ENCODE data around the gene NOX3.

Gene NOX3

DNA sequence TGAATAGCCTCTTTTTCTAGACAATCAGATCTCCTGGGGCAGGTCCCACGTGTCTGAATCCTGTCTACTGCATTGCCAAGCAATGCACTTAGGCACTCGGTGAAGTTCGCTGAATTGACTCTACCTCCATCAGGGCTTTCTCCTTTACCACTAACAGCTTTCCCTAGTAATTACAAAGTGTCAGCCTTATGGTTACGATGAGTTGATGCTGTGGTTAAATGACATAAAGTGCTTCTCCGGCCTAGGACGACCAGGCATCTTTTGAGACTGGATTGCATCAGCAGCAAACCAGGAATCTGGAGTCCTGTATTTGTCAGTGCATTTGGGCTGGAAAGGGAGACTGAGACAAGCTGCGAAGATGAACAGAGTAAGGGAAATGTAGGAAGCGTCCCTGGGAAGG is 21.5 kb downstream of the NOX3 start:
- DNase-seq (ENCODE audit: low read depth), result no peak
- no peak overlapping the region for H3K4me3 ChIP-seq (ENCODE audit: low read depth, low read length)
- TF ChIP-seq, protein P1, sequence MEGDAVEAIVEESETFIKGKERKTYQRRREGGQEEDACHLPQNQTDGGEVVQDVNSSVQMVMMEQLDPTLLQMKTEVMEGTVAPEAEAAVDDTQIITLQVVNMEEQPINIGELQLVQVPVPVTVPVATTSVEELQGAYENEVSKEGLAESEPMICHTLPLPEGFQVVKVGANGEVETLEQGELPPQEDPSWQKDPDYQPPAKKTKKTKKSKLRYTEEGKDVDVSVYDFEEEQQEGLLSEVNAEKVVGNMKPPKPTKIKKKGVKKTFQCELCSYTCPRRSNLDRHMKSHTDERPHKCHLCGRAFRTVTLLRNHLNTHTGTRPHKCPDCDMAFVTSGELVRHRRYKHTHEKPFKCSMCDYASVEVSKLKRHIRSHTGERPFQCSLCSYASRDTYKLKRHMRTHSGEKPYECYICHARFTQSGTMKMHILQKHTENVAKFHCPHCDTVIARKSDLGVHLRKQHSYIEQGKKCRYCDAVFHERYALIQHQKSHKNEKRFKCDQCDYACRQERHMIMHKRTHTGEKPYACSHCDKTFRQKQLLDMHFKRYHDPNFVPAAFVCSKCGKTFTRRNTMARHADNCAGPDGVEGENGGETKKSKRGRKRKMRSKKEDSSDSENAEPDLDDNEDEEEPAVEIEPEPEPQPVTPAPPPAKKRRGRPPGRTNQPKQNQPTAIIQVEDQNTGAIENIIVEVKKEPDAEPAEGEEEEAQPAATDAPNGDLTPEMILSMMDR (IDR thresholded peaks at IDR 0.05; ENCODE audit: insufficient read depth, low read depth, low read length, missing control alignments), result no peak

DNA sequence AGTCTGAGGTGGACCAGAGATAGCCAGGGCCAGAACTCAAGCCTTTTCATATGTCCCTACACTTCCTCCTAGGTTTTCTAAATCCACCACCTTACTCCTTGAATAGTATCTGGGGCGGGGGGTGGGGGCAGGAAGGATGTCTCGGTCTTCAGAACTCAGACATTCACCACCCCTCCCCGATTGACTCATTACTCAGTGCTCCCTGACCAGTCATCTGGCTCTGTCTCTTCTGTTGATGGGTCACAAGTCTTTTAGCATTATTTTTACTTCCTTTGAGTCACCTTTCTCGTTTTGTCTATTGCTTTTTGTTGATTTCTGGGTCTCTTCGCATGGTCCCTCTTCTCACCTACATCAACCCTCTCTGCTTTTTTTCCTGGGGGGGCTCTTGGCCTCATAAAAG is 23.3 kb downstream of the NOX3 start:
- no peak overlapping the region for H3K4me3 ChIP-seq (ENCODE audit: low read depth, low read length)
- TF ChIP-seq, protein P1 (IDR thresholded peaks at IDR 0.05; ENCODE audit: insufficient read depth, low read depth, low read length, missing control alignments), result no peak

DNA sequence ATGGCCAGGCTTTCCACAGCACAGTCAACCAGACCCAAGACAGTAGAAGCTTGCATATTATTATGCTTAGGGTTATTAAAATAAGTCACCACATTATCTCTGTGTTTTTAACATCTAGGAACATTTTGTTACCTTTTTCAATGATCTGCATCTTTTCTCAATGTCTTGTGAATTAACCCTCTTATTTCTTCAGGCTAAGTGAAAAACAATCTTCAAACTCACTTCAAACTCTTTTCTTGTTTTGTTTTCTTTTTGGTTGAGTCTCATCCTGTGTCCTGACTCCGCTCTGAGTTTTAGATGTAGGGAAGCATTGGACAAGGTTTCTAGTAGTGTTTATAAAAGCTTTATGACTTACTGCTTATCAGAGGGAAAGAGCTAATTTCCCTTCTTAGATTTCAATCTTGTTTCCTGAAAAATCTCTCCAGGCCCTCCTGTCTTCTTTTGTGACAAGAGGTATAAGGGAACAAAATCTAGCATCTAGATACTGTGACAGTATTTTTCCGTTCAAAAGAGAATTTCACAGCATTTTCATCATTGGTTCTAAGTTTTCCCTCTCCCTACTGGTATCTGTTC is 26.2 kb downstream of the NOX3 start:
- no peak overlapping the region for H3K4me3 ChIP-seq (ENCODE audit: low read depth, low read length)
- no peak for DNase-seq (ENCODE audit: low read depth)
- TF ChIP-seq, protein P1 (IDR thresholded peaks at IDR 0.05; ENCODE audit: insufficient read depth, low read depth, low read length, missing control alignments), result no peak

More for the DNA sequence above, 23.3 kb downstream of the NOX3 start:
- DNase-seq (ENCODE audit: low read depth), result no peak

DNA sequence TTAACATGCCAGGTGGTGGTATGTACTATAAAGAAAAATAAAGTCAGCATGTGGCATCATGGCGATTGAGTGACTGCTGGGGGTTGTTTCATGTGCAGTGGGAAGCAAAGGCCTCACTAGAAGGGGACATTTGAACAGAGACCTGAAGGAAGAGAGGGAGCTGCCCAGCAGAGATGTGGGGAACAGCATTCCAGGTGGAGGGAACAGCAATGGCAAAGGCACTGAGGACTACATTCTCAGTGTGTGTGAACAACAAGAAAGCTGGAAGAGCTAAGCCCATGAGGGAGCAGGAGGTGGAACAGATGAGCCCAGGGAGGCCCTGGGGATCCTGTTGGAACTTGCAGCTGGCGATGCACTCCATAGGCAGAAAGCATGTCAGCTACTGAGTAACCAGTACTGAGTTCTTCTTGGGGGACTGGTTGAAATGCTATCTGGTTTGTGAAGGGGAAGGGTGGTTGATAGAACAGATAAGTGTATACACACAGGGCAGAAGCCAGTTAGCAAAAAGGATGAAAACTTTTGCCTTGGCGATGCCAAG is 29.2 kb downstream of the NOX3 start:
- no peak overlapping the region for H3K4me3 ChIP-seq (ENCODE audit: low read depth, low read length)
- DNase-seq (ENCODE audit: low read depth), result no peak
- TF ChIP-seq, protein P1 (IDR thresholded peaks at IDR 0.05; ENCODE audit: insufficient read depth, low read depth, low read length, missing control alignments), result no peak

DNA sequence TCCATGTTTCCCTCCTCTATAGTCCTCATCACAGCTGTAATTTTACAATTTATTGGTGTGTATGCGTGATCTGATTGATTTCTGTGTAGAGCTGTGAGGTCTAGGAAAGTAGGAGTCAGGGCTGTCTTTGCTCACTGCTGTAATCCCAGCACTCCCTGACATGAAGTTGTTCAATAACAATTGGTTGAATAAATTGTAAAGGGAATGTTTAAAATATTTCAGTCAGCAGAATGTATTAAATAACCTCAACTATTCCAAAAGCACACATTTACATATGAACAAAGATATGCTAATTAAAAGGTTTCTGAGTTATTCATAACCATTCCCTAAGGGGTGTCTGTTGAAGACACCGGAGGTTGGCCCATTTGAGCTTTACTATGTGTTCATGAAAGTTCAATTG is 31.5 kb downstream of the NOX3 start:
- TF ChIP-seq, protein P1 (IDR thresholded peaks at IDR 0.05; ENCODE audit: insufficient read depth, low read depth, low read length, missing control alignments), result no peak
- no peak overlapping the region for H3K4me3 ChIP-seq (ENCODE audit: low read depth, low read length)
- no peak for DNase-seq (ENCODE audit: low read depth)

DNA sequence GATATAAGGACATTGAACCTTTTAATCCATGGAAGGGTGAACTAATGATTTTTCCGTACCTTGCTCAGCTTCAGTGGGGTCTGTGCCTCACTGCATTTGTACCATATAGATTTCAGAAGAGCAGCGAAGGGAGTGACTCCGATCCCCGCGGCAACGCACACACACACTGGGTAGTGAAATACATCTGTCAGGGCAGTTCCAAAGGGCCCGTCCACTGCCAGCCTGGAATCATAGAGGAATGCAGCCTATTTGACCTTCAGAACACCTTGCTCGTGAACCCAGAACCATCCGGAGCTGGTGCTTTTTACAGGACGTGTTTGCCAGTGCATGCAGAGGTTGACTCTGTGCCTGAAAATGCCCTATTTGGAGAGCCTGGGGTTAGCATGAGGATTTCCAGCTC is 33.0 kb downstream of the NOX3 start:
- no peak overlapping the region for H3K4me3 ChIP-seq (ENCODE audit: low read depth, low read length)
- DNase-seq (ENCODE audit: low read depth), result no peak
- TF ChIP-seq, protein P1 (IDR thresholded peaks at IDR 0.05; ENCODE audit: insufficient read depth, low read depth, low read length, missing control alignments), result no peak

DNA sequence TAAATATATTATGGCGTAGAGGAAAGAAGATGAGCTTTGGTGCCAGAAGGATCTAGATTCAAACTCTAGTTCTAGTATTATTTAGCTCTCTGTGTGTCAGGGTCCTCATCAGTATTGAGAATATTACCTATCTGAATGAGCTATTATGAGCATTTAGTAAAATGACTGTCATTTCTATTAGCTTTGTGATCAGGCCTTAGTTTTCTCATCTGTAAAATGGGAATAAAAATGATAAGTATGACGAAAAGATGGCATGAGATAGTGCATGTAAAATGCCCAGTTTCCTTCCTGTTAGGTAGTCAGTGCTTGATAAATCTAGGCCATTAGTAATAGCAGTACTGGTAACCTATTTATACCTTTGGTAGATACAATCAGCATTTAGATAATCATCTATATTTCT is 35.1 kb downstream of the NOX3 start:
- no peak overlapping the region for H3K4me3 ChIP-seq (ENCODE audit: low read depth, low read length)
- DNase-seq (ENCODE audit: low read depth), result no peak
- TF ChIP-seq, protein P1 (IDR thresholded peaks at IDR 0.05; ENCODE audit: insufficient read depth, low read depth, low read length, missing control alignments), result no peak

Data from GM12865 (cell line).